K562 (cell line): ENCODE measurements around the gene HSF5. TPM values are rescaled to one million over a fixed set of nuclear protein-coding genes. Genes with fewer than 3 reads are reported as not detected.
A peak's percentile ranks its signal among the peaks of the same experiment; 100 is the strongest.

Experiments used
- ARID2 ChIP-seq: fragments of 450-650 bp; IDR thresholded peaks from 2 replicates; pipeline ENCODE4 v1.6.1; 2017; ENCODE audit warnings: antibody characterized with exemption, mild to moderate bottlenecking
- ATF2 ChIP-seq: sonication (generic); formaldehyde crosslinking; IDR thresholded peaks from 2 replicates; pipeline ENCODE4 v1.8.1; 2022; ENCODE audit warnings: missing genetic modification reagents
- COPS2 ChIP-seq: fragments of 450-650 bp; conservative IDR thresholded peaks from 2 replicates; pipeline ENCODE4 v1.6.1; 2016; ENCODE audit warnings: mild to moderate bottlenecking, moderate library complexity
- GABPB1 ChIP-seq: sonication (generic); formaldehyde crosslinking; IDR thresholded peaks from 2 replicates; pipeline ENCODE4 v1.8.0; 2022; ENCODE audit warnings: mild to moderate bottlenecking, missing genetic modification reagents
- HSF4 ChIP-seq: fragments of 250-450 bp; sonication (Bioruptor Pico); IDR thresholded peaks from 2 replicates; pipeline ENCODE4 v2.1.2; 2022; ENCODE audit warnings: mild to moderate bottlenecking, moderate library complexity, borderline replicate concordance
- IRF2 ChIP-seq: sonication (generic); formaldehyde crosslinking; IDR thresholded peaks from 2 replicates; pipeline ENCODE4 v1.8.1; 2022; ENCODE audit warnings: mild to moderate bottlenecking, missing genetic modification reagents
- MAZ ChIP-seq, 2 experiments: fragments of 450-650 bp in 1 of 2; sonication (generic) in 1 of 2; formaldehyde crosslinking; IDR thresholded peaks in 1 of 2; conservative IDR thresholded peaks in 1 of 2; 2 replicates each; pipeline versions ENCODE4 v1.4.0 to v1.5.0; 2020; ENCODE audit warnings: mild to moderate bottlenecking in 1 of 2, missing genetic modification reagents in 1 of 2
- NBN ChIP-seq: fragments of 450-650 bp; IDR thresholded peaks from 2 replicates; pipeline ENCODE4 v1.6.1; 2016; ENCODE audit warnings: low read depth, mild to moderate bottlenecking
- NCOA4 ChIP-seq: fragments of 450-650 bp; IDR thresholded peaks from 2 replicates; pipeline ENCODE4 v1.6.1; 2018; ENCODE audit warnings: mild to moderate bottlenecking; ENCODE audit not compliant: partially characterized antibody
- NR2C1 ChIP-seq, 2 experiments: fragments of 450-650 bp; IDR thresholded peaks; 2 replicates each; pipeline ENCODE4 v1.6.1; 2017; ENCODE audit warnings: mild to moderate bottlenecking in 2 of 2, antibody characterized with exemption in 1 of 2, inconsistent platforms in 1 of 2, missing compliant biosample characterization in 1 of 2, missing genetic modification characterization in 1 of 2
- PRPF4 ChIP-seq: fragments of 200-400 bp; formaldehyde crosslinking; IDR thresholded peaks from one replicate; pipeline ENCODE4 v1.6.1; 2017; ENCODE audit warnings: low read length, low read depth, mild to moderate bottlenecking; ENCODE audit not compliant: insufficient read depth, poor library complexity, severe bottlenecking
- PURB ChIP-seq: sonication (generic); formaldehyde crosslinking; IDR thresholded peaks from 2 replicates; pipeline ENCODE4 v1.9.0; 2021; ENCODE audit warnings: low read depth, mild to moderate bottlenecking, missing genetic modification reagents
- RBFOX2 ChIP-seq: fragments of 200-400 bp; formaldehyde crosslinking; IDR thresholded peaks from 2 replicates; pipeline ENCODE4 v1.6.1; 2017; ENCODE audit warnings: low read depth, mild to moderate bottlenecking, low read length, moderate library complexity
- RBM39 ChIP-seq: fragments of 200-400 bp; formaldehyde crosslinking; optimal IDR thresholded peaks from 2 replicates; pipeline ENCODE3; 2018; ENCODE audit warnings: low read depth, low read length
- SRSF9 ChIP-seq: fragments of 200-400 bp; formaldehyde crosslinking; IDR thresholded peaks from 2 replicates; pipeline ENCODE4 v1.6.1; 2017; ENCODE audit warnings: low read depth, low read length, borderline replicate concordance
- TFAM ChIP-seq: fragments of 250-450 bp; sonication (Bioruptor Pico); conservative IDR thresholded peaks from 2 replicates; pipeline ENCODE4 v1.5.0; 2021; ENCODE audit warnings: mild to moderate bottlenecking, moderate library complexity
- TRIM24 ChIP-seq, 2 experiments: fragments of 450-650 bp; IDR thresholded peaks; 2 replicates each; pipeline ENCODE4 v1.6.1; 2016
- U2AF2 ChIP-seq: fragments of 200-400 bp; formaldehyde crosslinking; optimal IDR thresholded peaks from 2 replicates; pipeline ENCODE3; 2017; ENCODE audit warnings: low read depth, mild to moderate bottlenecking, low read length
- ZFP30 ChIP-seq: fragments of 250-450 bp; sonication (Bioruptor Pico); IDR thresholded peaks from 2 replicates; pipeline ENCODE4 v1.8.0; 2022; ENCODE audit warnings: moderate library complexity, mild to moderate bottlenecking, inconsistent platforms, borderline replicate concordance
- ZFX ChIP-seq: sonication (generic); formaldehyde crosslinking; IDR thresholded peaks from 2 replicates; pipeline ENCODE4 v1.8.0; 2022; ENCODE audit warnings: mild to moderate bottlenecking, missing genetic modification reagents, moderate library complexity
- ZNF143 ChIP-seq: sonication (generic); formaldehyde crosslinking; IDR thresholded peaks from 2 replicates; pipeline ENCODE4 v1.9.0; 2022; ENCODE audit warnings: mild to moderate bottlenecking, missing genetic modification reagents
- ZNF655 ChIP-seq: fragments of 250-450 bp; sonication (Bioruptor Pico); IDR thresholded peaks from 2 replicates; pipeline ENCODE4 v1.5.0; 2021
- ZNF695 ChIP-seq: fragments of 450-650 bp; formaldehyde crosslinking; IDR thresholded peaks from 2 replicates; pipeline ENCODE4 v1.4.0; 2020; ENCODE audit warnings: mild to moderate bottlenecking, moderate library complexity
- polyA plus RNA-seq, 8 experiments: library from polyadenylated mRNA; depleted of rRNA in 4 of 8; stranded (reverse) in 5 of 8; unstranded in 3 of 8; fragments of >200 nt; fragmentation: Nextera tagmentation in 2 of 8; fragmentation: Illumina TruSeq in 1 of 8; extraction: Ambion mirVana in 2 of 8; extraction: Trizol in 1 of 8; gene quantifications; 2 replicates each; pipeline versions ENCODE4 v1.2.1 to v1.2.3, GENCODE V29; 2011 to 2014; ENCODE audit warnings: inconsistent platforms in 1 of 8, missing spikeins in 1 of 8
- total RNA-seq, 7 experiments: library from RNA; depleted of rRNA in 6 of 7; stranded (reverse); fragments of >200 nt in 6 of 7; fragmentation: Illumina TruSeq in 2 of 7; extraction: Trizol in 2 of 7; gene quantifications; 2 replicates each; pipeline versions ENCODE4 v1.2.1 to v1.2.3, GENCODE V29; 2011 to 2021; ENCODE audit warnings: low replicate concordance in 1 of 7
- TF ChIP-seq, protein P1 (sequence below): fragments of 250-450 bp; sonication (Bioruptor Pico); IDR thresholded peaks from 2 replicates; pipeline ENCODE4 v1.8.0; 2022; ENCODE audit warnings: inconsistent platforms

The HSF5 gene
- total and polyA plus RNA-seq, 9 of the 15 experiments (the other 6 are each of a cell fraction or from before 2014, with no cell fraction given), result 0.04 TPM; not detected in 8

- TF ChIP-seq ATF2 (CRISPR knock-in tag), result no peak
- TF ChIP-seq RBFOX2, result peak; percentile 85
- TF ChIP-seq PRPF4, result no peak
- 0 out of 2 replicates have a peak, but pooled peaks have one; percentile 20 for TF ChIP-seq ZNF143 (CRISPR knock-in tag)
- TF ChIP-seq ZFP30 (CRISPR knock-in tag), result no peak
- TF ChIP-seq U2AF2, result no peak
- TF ChIP-seq NBN, result no peak
- TF ChIP-seq TFAM (CRISPR knock-in tag), result no peak
- no peak for TF ChIP-seq TRIM24 (IDR thresholded peaks at IDR 0.05)
- TF ChIP-seq ZNF655, result no peak
- no peak for TF ChIP-seq IRF2 (CRISPR knock-in tag)
- TF ChIP-seq ZFX (CRISPR knock-in tag), result peak; percentile 7; the same call in 1 of the 2 replicates
- no peak for TF ChIP-seq RBM39
- TF ChIP-seq NCOA4, result no peak
- no peak for TF ChIP-seq GABPB1 (CRISPR knock-in tag)
- TF ChIP-seq SRSF9, result no peak
- TF ChIP-seq ARID2, result no peak
- TF ChIP-seq, protein P1, sequence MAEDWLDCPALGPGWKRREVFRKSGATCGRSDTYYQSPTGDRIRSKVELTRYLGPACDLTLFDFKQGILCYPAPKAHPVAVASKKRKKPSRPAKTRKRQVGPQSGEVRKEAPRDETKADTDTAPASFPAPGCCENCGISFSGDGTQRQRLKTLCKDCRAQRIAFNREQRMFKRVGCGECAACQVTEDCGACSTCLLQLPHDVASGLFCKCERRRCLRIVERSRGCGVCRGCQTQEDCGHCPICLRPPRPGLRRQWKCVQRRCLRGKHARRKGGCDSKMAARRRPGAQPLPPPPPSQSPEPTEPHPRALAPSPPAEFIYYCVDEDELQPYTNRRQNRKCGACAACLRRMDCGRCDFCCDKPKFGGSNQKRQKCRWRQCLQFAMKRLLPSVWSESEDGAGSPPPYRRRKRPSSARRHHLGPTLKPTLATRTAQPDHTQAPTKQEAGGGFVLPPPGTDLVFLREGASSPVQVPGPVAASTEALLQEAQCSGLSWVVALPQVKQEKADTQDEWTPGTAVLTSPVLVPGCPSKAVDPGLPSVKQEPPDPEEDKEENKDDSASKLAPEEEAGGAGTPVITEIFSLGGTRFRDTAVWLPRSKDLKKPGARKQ, result no peak
- no peak for TF ChIP-seq ZNF695 (CRISPR knock-in tag)
- TF ChIP-seq COPS2, result no peak
- peak in 1 of 2 experiments; percentile 82; a peak in 3 of 4 replicates for TF ChIP-seq MAZ (CRISPR knock-in tag; conservative IDR thresholded peaks at IDR 0.05 in 1 of 2, IDR thresholded peaks at IDR 0.05 in 1 of 2)
- no peak for TF ChIP-seq HSF4 (CRISPR knock-in tag)
- no peak for TF ChIP-seq PURB (CRISPR knock-in tag)
- TF ChIP-seq NR2C1 (IDR thresholded peaks at IDR 0.05), result no peak
- no peak for TF ChIP-seq NR2C1 (tag; IDR thresholded peaks at IDR 0.05)
These were observed 29.2 kb upstream of the HSF5 start (continued) for GRCh38 chr17:58517378-58517927.
